HepG2 (cell line): ENCODE results near the gene NEURL2. TPM values are rescaled to one million over a fixed set of nuclear protein-coding genes. Genes with fewer than 3 reads are reported as not detected.

ENCODE experiments used
- BRD4 ChIP-seq: sonication (generic); formaldehyde crosslinking; IDR thresholded peaks from 2 replicates; pipeline ENCODE4 v1.4.0; 2020; ENCODE audit warnings: missing genetic modification reagents
- CAMTA2 ChIP-seq: sonication (generic); formaldehyde crosslinking; IDR thresholded peaks from 2 replicates; pipeline ENCODE4 v1.4.0; 2020; ENCODE audit warnings: mild to moderate bottlenecking, missing genetic modification reagents, borderline replicate concordance
- E2F1 ChIP-seq: sonication (generic); formaldehyde crosslinking; IDR thresholded peaks from 2 replicates; pipeline ENCODE4 v1.5.0; 2020; ENCODE audit warnings: missing genetic modification reagents
- MIER3 ChIP-seq: IDR thresholded peaks from 2 replicates; pipeline ENCODE4 v1.6.1; 2016; ENCODE audit warnings: missing compliant biosample characterization, borderline replicate concordance
- MYC ChIP-seq: sonication (generic); formaldehyde crosslinking; IDR thresholded peaks from 2 replicates; pipeline ENCODE4 v1.9.0; 2021; ENCODE audit warnings: missing genetic modification reagents, borderline replicate concordance
- NR2F6 ChIP-seq, 2 experiments: IDR thresholded peaks; 2 replicates each; pipeline ENCODE4 v1.6.1; 2016; ENCODE audit warnings: antibody characterized with exemption in 1 of 2, mild to moderate bottlenecking in 1 of 2
- ZBTB21 ChIP-seq: sonication (generic); formaldehyde crosslinking; IDR thresholded peaks from 2 replicates; pipeline ENCODE4 v1.4.0; 2020; ENCODE audit warnings: missing genetic modification reagents
- ZBTB38 ChIP-seq: sonication (generic); formaldehyde crosslinking; IDR thresholded peaks from 2 replicates; pipeline ENCODE4 v1.5.1; 2020; ENCODE audit warnings: mild to moderate bottlenecking, missing genetic modification reagents
- ZFP37 ChIP-seq: sonication (generic); formaldehyde crosslinking; IDR thresholded peaks from 2 replicates; pipeline ENCODE4 v1.4.0; 2020; ENCODE audit warnings: missing genetic modification reagents, borderline replicate concordance
- ZNF296 ChIP-seq: sonication (generic); formaldehyde crosslinking; conservative IDR thresholded peaks from 2 replicates; pipeline ENCODE4 v1.5.0; 2020; ENCODE audit warnings: mild to moderate bottlenecking, missing genetic modification reagents
- ZNF362 ChIP-seq: sonication (generic); formaldehyde crosslinking; IDR thresholded peaks from 2 replicates; pipeline ENCODE4 v1.4.0; 2020; ENCODE audit warnings: missing genetic modification reagents, mild to moderate bottlenecking, borderline replicate concordance
- ZNF383 ChIP-seq: sonication (generic); formaldehyde crosslinking; IDR thresholded peaks from 2 replicates; pipeline ENCODE4 v1.4.0; 2020; ENCODE audit warnings: missing genetic modification reagents, mild to moderate bottlenecking, borderline replicate concordance
- ZNF430 ChIP-seq: sonication (generic); formaldehyde crosslinking; IDR thresholded peaks from 2 replicates; pipeline ENCODE4 v1.9.0; 2021; ENCODE audit warnings: mild to moderate bottlenecking, missing genetic modification reagents
- ZNF616 ChIP-seq: sonication (generic); formaldehyde crosslinking; IDR thresholded peaks from 2 replicates; pipeline ENCODE4 v1.5.0; 2020; ENCODE audit warnings: low read depth, mild to moderate bottlenecking, missing genetic modification reagents
- ZSCAN21 ChIP-seq: sonication (generic); formaldehyde crosslinking; IDR thresholded peaks from 2 replicates; pipeline ENCODE4 v1.8.0; 2022; ENCODE audit warnings: mild to moderate bottlenecking, missing genetic modification reagents, moderate library complexity, borderline replicate concordance
- ZZZ3 ChIP-seq: sonication (generic); formaldehyde crosslinking; IDR thresholded peaks from 2 replicates; pipeline ENCODE4 v1.4.0; 2020; ENCODE audit warnings: missing genetic modification reagents, mild to moderate bottlenecking, borderline replicate concordance
- polyA plus RNA-seq, 8 experiments: library from polyadenylated mRNA; depleted of rRNA in 3 of 8; stranded (reverse) in 7 of 8; unstranded in 1 of 8; fragments of >200 nt; fragmentation: Illumina TruSeq in 4 of 8; extraction: Trizol in 4 of 8; gene quantifications; 2 replicates each; pipeline versions ENCODE4 v1.2.1 to v1.2.3, GENCODE V29; 2011 to 2016; ENCODE audit warnings: low read depth in 4 of 8, missing spikeins in 1 of 8, mixed read lengths in 1 of 8; ENCODE audit not compliant: insufficient read depth in 1 of 8
- total RNA-seq, 5 experiments: library from RNA; depleted of rRNA; stranded (reverse); fragments of >200 nt; fragmentation: Illumina TruSeq; extraction: Trizol; gene quantifications; 2 replicates each; pipeline ENCODE4 v1.2.3, GENCODE V29; 2016; ENCODE audit warnings: low read depth in 1 of 5
- TF ChIP-seq, protein P1 (sequence below): IDR thresholded peaks from 2 replicates; pipeline ENCODE4 v1.6.1; 2016; ENCODE audit warnings: missing biosample characterization, missing genetic modification reagents, low read depth
- TF ChIP-seq, protein P2 (sequence below): sonication (generic); formaldehyde crosslinking; IDR thresholded peaks from 2 replicates; pipeline ENCODE4 v1.4.0; 2020; ENCODE audit warnings: low read depth, missing genetic modification reagents

NEURL2 gene
- total and polyA plus RNA-seq, 2 of the 13 experiments (the other 11 are each of a cell fraction or from before 2014, with no cell fraction given), result 7.2 to 9.7 TPM

GRCh38 chr20:45909817-45910669 is 19.0 kb upstream of the NEURL2 start (continued):
- TF ChIP-seq ZNF430 (CRISPR knock-in tag), result peak; percentile 33; the same call in 1 of the 2 replicates
- TF ChIP-seq, protein P1, sequence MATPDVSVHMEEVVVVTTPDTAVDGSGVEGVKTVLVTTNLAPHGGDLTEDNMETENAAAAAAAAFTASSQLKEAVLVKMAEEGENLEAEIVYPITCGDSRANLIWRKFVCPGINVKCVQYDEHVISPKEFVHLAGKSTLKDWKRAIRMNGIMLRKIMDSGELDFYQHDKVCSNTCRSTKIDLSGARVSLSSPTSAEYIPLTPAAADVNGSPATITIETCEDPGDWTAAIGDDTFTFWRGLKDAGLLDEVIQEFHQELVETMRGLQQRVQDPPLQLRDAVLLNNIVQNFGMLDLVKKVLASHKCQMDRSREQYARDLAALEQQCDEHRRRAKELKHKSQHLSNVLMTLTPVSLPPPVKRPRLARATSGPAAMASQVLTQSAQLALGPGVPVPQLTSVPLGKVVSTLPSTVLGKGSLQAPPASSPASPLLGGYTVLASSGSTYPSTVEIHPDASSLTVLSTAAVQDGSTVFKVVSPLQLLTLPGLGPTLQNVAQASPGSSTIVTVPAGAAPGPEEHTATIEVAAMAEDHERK (CRISPR knock-in tag), result no peak
- 0 out of 2 replicates have a peak, but pooled peaks have one; percentile 38 for TF ChIP-seq ZZZ3
- no peak for TF ChIP-seq MIER3 (CRISPR knock-in tag)
- TF ChIP-seq ZBTB38 (CRISPR knock-in tag), result peak; percentile 66; the same call in 1 of the 2 replicates
- TF ChIP-seq MYC, result peak; percentile 55; the same call in 1 of the 2 replicates
- TF ChIP-seq ZNF383, result 0 out of 2 replicates have a peak, but pooled peaks have one; percentile 68
- TF ChIP-seq ZNF362 (CRISPR knock-in tag), result no peak
- no peak for TF ChIP-seq ZBTB21
- TF ChIP-seq E2F1 (CRISPR knock-in tag), result peak; percentile 52; the same call in 1 of the 2 replicates
- TF ChIP-seq ZNF616 (CRISPR knock-in tag), result 0 out of 2 replicates have a peak, but pooled peaks have one; percentile 48
- TF ChIP-seq ZNF296, result 0 out of 2 replicates have a peak, but pooled peaks have one; percentile 3
- TF ChIP-seq BRD4, result peak; percentile 44; the same call in 1 of the 2 replicates
- TF ChIP-seq, protein P2, sequence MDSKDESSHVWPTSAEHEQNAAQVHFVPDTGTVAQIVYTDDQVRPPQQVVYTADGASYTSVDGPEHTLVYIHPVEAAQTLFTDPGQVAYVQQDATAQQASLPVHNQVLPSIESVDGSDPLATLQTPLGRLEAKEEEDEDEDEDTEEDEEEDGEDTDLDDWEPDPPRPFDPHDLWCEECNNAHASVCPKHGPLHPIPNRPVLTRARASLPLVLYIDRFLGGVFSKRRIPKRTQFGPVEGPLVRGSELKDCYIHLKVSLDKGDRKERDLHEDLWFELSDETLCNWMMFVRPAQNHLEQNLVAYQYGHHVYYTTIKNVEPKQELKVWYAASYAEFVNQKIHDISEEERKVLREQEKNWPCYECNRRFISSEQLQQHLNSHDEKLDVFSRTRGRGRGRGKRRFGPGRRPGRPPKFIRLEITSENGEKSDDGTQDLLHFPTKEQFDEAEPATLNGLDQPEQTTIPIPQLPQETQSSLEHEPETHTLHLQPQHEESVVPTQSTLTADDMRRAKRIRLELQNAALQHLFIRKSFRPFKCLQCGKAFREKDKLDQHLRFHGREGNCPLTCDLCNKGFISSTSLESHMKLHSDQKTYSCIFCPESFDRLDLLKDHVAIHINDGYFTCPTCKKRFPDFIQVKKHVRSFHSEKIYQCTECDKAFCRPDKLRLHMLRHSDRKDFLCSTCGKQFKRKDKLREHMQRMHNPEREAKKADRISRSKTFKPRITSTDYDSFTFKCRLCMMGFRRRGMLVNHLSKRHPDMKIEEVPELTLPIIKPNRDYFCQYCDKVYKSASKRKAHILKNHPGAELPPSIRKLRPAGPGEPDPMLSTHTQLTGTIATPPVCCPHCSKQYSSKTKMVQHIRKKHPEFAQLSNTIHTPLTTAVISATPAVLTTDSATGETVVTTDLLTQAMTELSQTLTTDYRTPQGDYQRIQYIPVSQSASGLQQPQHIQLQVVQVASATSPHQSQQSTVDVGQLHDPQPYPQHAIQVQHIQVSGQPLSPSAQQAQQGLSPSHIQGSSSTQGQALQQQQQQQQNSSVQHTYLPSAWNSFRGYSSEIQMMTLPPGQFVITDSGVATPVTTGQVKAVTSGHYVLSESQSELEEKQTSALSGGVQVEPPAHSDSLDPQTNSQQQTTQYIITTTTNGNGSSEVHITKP (CRISPR knock-in tag), result 0 out of 2 replicates have a peak, but pooled peaks have one; percentile 28
- TF ChIP-seq NR2F6 (IDR thresholded peaks at IDR 0.05), result peak; percentile 95
- TF ChIP-seq NR2F6 (CRISPR knock-in tag; IDR thresholded peaks at IDR 0.05), result peak; percentile 93
- TF ChIP-seq CAMTA2 (CRISPR knock-in tag), result peak; percentile 17; the same call in 1 of the 2 replicates
- 0 out of 2 replicates have a peak, but pooled peaks have one; percentile 21 for TF ChIP-seq ZFP37 (CRISPR knock-in tag)
- 0 out of 2 replicates have a peak, but pooled peaks have one; percentile 45 for TF ChIP-seq ZSCAN21 (CRISPR knock-in tag)
